ENCODE results near the gene ZDHHC11B. TPM values are rescaled to one million over a fixed set of nuclear protein-coding genes. Genes with fewer than 3 reads are reported as not detected.

The ZDHHC11B gene
- total RNA-seq, 1 donor from 2014 or later, result 0.09 TPM

DNA sequence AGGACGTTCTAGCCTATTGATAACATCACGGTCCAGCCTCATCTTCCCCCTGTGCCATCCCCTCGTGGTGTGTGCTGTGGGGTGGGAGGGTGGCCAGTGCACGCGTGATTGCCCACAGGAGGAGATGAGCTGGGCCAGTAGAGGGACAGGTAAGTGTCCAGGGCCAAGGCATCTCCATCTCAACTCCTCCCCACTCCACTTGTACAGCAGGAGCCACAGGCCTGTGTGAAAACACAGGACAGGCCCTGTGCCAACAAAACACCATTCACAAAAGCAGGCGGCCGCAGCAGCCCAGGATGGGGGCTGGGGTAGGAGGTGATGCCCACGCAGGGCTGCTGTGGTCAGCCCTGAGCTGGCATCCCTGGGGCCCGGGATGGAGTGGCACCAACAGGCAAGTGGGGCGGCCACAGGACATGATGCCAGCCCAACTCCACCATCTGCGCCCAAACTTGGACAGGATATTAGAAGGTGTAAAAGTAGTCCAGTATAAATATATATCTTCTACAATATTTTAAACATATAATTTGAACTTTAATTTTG, 124.0 kb downstream of the ZDHHC11B start:
- intact Hi-C loops (cut with micrococcal nuclease), result loop anchor here (10.0 kb wide), 1 partner anchor 46 kb away; the partner anchor contains the start of gene CEP72

More for the DNA sequence above, 124.0 kb downstream of the ZDHHC11B start:
- CTCF ChIA-PET, result no interaction called here
- ATAC-seq (ENCODE audit: low read depth) (no peak), DNase-seq (no peak)
- POLR2A ChIA-PET, result no interaction called here
- Mint-ChIP-seq H3K27me3 (no peaks in the 10 kb centered on the region), H3K27ac (no peak overlapping the region), H3K36me3 (ENCODE audit: low read depth) (peaks cover 51% of the 10 kb centered on the region), H3K4me1 (no peaks in the 10 kb centered on the region), H3K4me3 (no peak overlapping the region), H3K9me3 (no peaks in the 10 kb centered on the region)
- TF ChIP-seq CTCF (IDR thresholded peaks at IDR 0.05), result no peak

Other genes with a start within 250 kb of the ZDHHC11B start
- 15.1 and 17.4 TPM in 2 replicates for gene CEP72, start 172.4 kb downstream of the ZDHHC11B start, total RNA-seq
- gene TPPP, start 91.4 kb downstream of the ZDHHC11B start, total RNA-seq, result 0.04 TPM in 1 of 2 replicates, not detected in the other
- gene ZDHHC11, start 66.3 kb upstream of the ZDHHC11B start, total RNA-seq, result 0.78 and 1.6 TPM in 2 replicates
- gene BRD9, start 108.1 kb upstream of the ZDHHC11B start, total RNA-seq, result 53.0 and 67.8 TPM in 2 replicates
- gene TRIP13, start 108.2 kb upstream of the ZDHHC11B start, total RNA-seq, result 3.5 and 4.1 TPM in 2 replicates
- gene NKD2, start 224.1 kb upstream of the ZDHHC11B start, total RNA-seq, result 0.16 and 1.1 TPM in 2 replicates